ENCODE measurements around the gene NLRP5. TPM values are rescaled to one million over a fixed set of nuclear protein-coding genes. Genes with fewer than 3 reads are reported as not detected.
A peak's percentile ranks its signal among the peaks of the same experiment; 100 is the strongest.

Gene NLRP5
- total and polyA plus RNA-seq, 10 donors: not detected

DNA sequence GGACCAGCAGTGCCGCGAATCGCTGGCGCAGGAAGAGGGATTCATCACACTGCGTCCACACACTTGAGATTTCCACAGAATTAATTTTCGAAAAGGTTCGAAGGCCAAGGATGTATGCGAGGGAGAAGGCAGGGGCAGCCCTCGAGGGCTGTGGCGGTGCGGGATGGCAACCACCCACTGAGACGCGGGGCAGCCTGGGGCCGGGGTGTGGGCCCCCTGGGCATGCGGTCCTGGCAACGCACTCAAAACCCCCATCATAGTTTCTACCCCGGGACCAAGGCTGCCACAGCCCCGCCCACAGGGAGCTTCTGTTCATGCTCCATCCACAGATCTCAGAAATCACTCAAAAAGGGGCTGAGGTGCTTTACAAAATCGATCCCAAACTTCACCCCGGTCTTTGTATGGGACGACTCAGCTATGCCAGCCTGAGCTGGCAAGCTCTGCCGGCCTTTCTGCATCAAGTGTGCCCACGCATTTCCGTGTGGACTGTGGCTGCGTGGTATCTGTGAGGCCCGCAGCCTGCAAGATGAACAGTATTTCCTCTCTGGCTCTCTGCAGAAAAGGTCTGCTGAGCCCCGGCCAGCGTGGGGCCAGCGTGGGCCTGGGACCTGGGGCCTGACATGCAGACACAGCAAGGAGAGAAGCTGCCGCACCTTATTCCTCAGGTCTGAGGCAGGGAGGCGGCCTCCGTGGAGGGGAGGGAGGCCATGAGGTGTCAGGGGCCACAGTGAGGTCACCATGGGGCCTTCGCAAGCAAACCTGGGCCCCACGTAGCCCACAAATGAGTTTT, 115.4 kb downstream of the NLRP5 start:
- TF ChIP-seq, protein P1, sequence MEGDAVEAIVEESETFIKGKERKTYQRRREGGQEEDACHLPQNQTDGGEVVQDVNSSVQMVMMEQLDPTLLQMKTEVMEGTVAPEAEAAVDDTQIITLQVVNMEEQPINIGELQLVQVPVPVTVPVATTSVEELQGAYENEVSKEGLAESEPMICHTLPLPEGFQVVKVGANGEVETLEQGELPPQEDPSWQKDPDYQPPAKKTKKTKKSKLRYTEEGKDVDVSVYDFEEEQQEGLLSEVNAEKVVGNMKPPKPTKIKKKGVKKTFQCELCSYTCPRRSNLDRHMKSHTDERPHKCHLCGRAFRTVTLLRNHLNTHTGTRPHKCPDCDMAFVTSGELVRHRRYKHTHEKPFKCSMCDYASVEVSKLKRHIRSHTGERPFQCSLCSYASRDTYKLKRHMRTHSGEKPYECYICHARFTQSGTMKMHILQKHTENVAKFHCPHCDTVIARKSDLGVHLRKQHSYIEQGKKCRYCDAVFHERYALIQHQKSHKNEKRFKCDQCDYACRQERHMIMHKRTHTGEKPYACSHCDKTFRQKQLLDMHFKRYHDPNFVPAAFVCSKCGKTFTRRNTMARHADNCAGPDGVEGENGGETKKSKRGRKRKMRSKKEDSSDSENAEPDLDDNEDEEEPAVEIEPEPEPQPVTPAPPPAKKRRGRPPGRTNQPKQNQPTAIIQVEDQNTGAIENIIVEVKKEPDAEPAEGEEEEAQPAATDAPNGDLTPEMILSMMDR (IDR thresholded peaks at IDR 0.05 in 8 of 11, conservative IDR thresholded peaks at IDR 0.05 in 3 of 11): no peak
- peak in 1 of 3 donors; percentile 2 for TF ChIP-seq POLR2AphosphoS5 (IDR thresholded peaks at IDR 0.05)
- TF ChIP-seq POLR2A (IDR thresholded peaks at IDR 0.05): no peak
- intact Hi-C loops (cut with DNase I; ENCODE audit: low total_unique reads): no loop called here
- DNase-seq: no peak
- no peak overlapping the region for H3K4me3 ChIP-seq
- no peaks in the 10 kb centered on the region for H3K27me3 ChIP-seq (replicated peaks in 1 of 7)
- peak overlapping the region in 5 of 8 donors; percentile 58 to 76 (median 73) for H3K27ac ChIP-seq
- WGBS, 5 donors: 73 to 76% (median 74%) methylated on average over 34 of the region's 34 CpGs
- H3K4me1 ChIP-seq: peaks cover 15 to 80% (median 58%) of the 10 kb centered on the region in 6 donors
- H3K9me3 ChIP-seq: no peaks in the 10 kb centered on the region
- H3K36me3 ChIP-seq: peaks cover 0 to 77% (median 36%) of the 10 kb centered on the region in 6 donors

DNA sequence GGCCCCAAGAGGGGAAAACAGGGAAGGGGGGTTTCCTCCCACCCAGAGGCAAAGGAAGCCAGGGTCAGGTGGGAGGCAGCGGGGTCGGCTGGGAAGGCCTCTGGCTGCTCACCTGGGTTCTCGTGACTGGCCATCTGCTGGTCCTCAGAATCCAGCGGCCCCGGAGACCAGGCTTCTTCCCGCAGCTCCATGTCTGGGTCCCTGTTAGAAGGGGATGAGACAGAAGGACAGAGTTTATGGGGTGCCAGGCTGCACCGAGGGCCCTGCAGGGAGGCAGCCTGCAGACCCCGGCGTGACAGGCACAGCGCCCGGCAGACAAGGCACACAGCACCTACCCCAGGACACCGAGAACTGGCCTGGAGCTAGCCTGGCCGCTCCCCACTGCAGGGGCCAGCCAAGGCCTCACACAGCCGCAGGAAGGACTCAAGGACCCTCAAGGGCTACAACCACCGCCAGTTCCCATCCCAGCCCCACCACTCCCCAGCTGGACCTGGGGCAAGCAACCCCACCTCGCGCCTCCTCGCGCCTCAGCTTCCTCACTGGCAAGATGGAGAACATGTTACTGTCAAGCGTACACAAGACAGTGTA, 116.5 kb downstream of the NLRP5 start:
- intact Hi-C loops (cut with DNase I; ENCODE audit: low total_unique reads): no loop called here
- 55 to 71% (median 60%) methylated on average over 11 to 20 of the region's 20 CpGs for WGBS, 5 donors
- H3K27ac ChIP-seq: peak overlapping the region in 7 of 8 donors; percentile 4 to 76 (median 70)
- peaks cover 16 to 81% (median 66%) of the 10 kb centered on the region in 6 donors for H3K4me1 ChIP-seq
- H3K4me3 ChIP-seq: peak overlapping the region in 1 of 8 donors; percentile 7
- DNase-seq: peak; percentile 75
- peak in 2 of 3 donors; percentile 10 to 47 for TF ChIP-seq POLR2AphosphoS5 (IDR thresholded peaks at IDR 0.05)
- TF ChIP-seq, protein P1 (IDR thresholded peaks at IDR 0.05 in 8 of 11, conservative IDR thresholded peaks at IDR 0.05 in 3 of 11): no peak
- no peaks in the 10 kb centered on the region for H3K27me3 ChIP-seq (replicated peaks in 1 of 7)
- H3K9me3 ChIP-seq: no peaks in the 10 kb centered on the region
- H3K36me3 ChIP-seq: peaks cover 0 to 75% (median 30%) of the 10 kb centered on the region in 6 donors

DNA sequence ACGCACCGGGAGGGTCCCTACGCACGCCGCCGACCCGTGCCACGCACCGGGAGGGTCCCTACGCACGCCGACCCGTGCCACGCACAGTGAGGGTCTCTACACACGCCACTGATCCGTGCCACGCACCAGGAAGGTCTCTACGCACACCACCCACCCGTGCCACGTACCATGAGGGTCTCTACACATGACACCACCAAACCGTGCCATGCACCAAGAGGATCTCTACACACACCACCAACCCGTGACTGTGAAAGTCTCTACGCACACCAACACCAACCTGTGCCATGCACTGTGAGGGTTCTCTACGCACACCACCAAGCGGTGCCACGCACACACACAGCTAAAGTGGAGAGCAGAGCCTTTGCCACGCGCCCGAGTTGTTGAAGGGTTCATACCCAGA, 117.8 kb downstream of the NLRP5 start:
- no peak for TF ChIP-seq POLR2A (IDR thresholded peaks at IDR 0.05)
- TF ChIP-seq, protein P1 (IDR thresholded peaks at IDR 0.05 in 8 of 11, conservative IDR thresholded peaks at IDR 0.05 in 3 of 11): no peak
- TF ChIP-seq POLR2AphosphoS5 (IDR thresholded peaks at IDR 0.05): no peak
- intact Hi-C loops (cut with DNase I; ENCODE audit: low total_unique reads): no loop called here

More for the DNA sequence above, 117.8 kb downstream of the NLRP5 start:
- WGBS, 5 donors: 91 to 96% (median 94%) methylated on average over 20 to 29 of the region's 29 CpGs
- peak overlapping the region in 5 of 8 donors; percentile 52 to 99 (median 91) for H3K27ac ChIP-seq
- no peaks in the 10 kb centered on the region for H3K27me3 ChIP-seq (replicated peaks in 1 of 7)
- H3K36me3 ChIP-seq: peaks cover 0 to 63% (median 30%) of the 10 kb centered on the region in 6 donors
- peak; percentile 73 for DNase-seq
- no peaks in the 10 kb centered on the region for H3K9me3 ChIP-seq
- peak overlapping the region in 1 of 8 donors; percentile 41 for H3K4me3 ChIP-seq
- H3K4me1 ChIP-seq: peaks cover 27 to 88% (median 77%) of the 10 kb centered on the region in 6 donors
